ENCODE data around the gene CRBN.

The CRBN gene

GRCh38 chr3:3170998-3171397 lies 8.5 kb downstream of the CRBN start:
- no peak for DNase-seq

- no peak for DNase-seq
These were observed 13.8 kb downstream of the CRBN start for GRCh38 chr3:3165650-3166049.

- no peak for DNase-seq
These were observed 14.2 kb downstream of the CRBN start for GRCh38 chr3:3165241-3165640.

GRCh38 chr3:3160826-3161225 lies 18.7 kb downstream of the CRBN start:
- DNase-seq, result no peak

- DNase-seq, result no peak
These were observed 22.0 kb downstream of the CRBN start for GRCh38 chr3:3157484-3157883.

GRCh38 chr3:3154879-3155610 lies 24.4 kb downstream of the CRBN start:
- no peak for DNase-seq

- no peak for DNase-seq
These were observed 28.0 kb downstream of the CRBN start for GRCh38 chr3:3151513-3151912.

- DNase-seq, result no peak
These were observed 29.9 kb downstream of the CRBN start for GRCh38 chr3:3149560-3149959.

- DNase-seq, result no peak
These were observed 33.7 kb downstream of the CRBN start for GRCh38 chr3:3145831-3146230.

- DNase-seq, result no peak
These were observed 37.6 kb downstream of the CRBN start for GRCh38 chr3:3141939-3142338.

GRCh38 chr3:3137526-3137925 lies 42.0 kb downstream of the CRBN start:
- DNase-seq, result no peak

- no peak for DNase-seq
These were observed 44.6 kb downstream of the CRBN start for GRCh38 chr3:3134750-3135448.

GRCh38 chr3:3133500-3133899 lies 46.0 kb downstream of the CRBN start:
- DNase-seq, result no peak

- DNase-seq, result no peak
These were observed 49.9 kb downstream of the CRBN start for GRCh38 chr3:3129579-3129978.

GRCh38 chr3:3127432-3128010 lies 52.0 kb downstream of the CRBN start:
- DNase-seq, result peak; percentile 42 to 50

- peak; percentile 98 for DNase-seq
These were observed 52.7 kb downstream of the CRBN start, which contains the start of gene TRNT1 for GRCh38 chr3:3126477-3127431. Gene TRNT1, plus strand, starts transcription at chr3:3126940. Its CDS starts 2,101 bp downstream, at chr3:3129041.

GRCh38 chr3:3125977-3126376 lies 53.5 kb downstream of the CRBN start:
- DNase-seq, result no peak

- DNase-seq, result no peak
These were observed 60.1 kb downstream of the CRBN start for GRCh38 chr3:3119393-3119851.

- DNase-seq, result no peak
These were observed 61.8 kb downstream of the CRBN start for GRCh38 chr3:3117651-3118050.

GRCh38 chr3:3113042-3113709 lies 66.3 kb downstream of the CRBN start:
- DNase-seq, result no peak

GRCh38 chr3:3110749-3111361 lies 68.6 kb downstream of the CRBN start:
- no peak for DNase-seq

- DNase-seq, result no peak
These were observed 69.2 kb downstream of the CRBN start, which contains the start of gene IL5RA for GRCh38 chr3:3110299-3110630. Gene IL5RA, minus strand, starts transcription at chr3:3110374. Its CDS starts 5,390 bp downstream, at chr3:3104984.

Data from stimulated activated CD4-positive, alpha-beta T cell treated with anti-CD3 and anti-CD28 coated beads, Interleukin-2, amount 100 ng/mL, for 24 hours (primary cell).